Pancreas (tissue), 10 donors: ENCODE measurements around the gene GOLGA6L26. TPM values are rescaled to one million over a fixed set of nuclear protein-coding genes. Genes with fewer than 3 reads are reported as not detected.
"Not testable (repeated sequence)": the region's sequence is repeated elsewhere in the genome, so short reads cannot be mapped to it uniquely, and the experiment has no call there.

ENCODE experiments used
- ATAC-seq, 4 donors: fragments of 200-7000 bp; cut with Tn5 transposase; one replicate each; pipeline versions ENCODE4 v1.8.0 to v1.9.1; 2020; ENCODE audit warnings: mild to moderate bottlenecking in 4 of 4, moderate library complexity in 4 of 4
- DNase-seq, 6 donors: peaks; one replicate each; pipeline ENCODE4 v3.0.0-alpha.2; 2020
- FAIRE-seq: peaks from 2 replicates; lab custom pipeline; 2012; peaks lifted over from hg19 to GRCh38; lab: Jason Lieb, UNC
- H3K27ac ChIP-seq, 4 donors: fragments of 200-600 bp; sonication (generic); 1 replicate in 3 of 4; 2 replicates in 1 of 4; pipeline versions ENCODE4 v1.5.0 to v1.8.0; 2020
- H3K27me3 ChIP-seq, 4 donors: fragments of 200-600 bp; one replicate each; pipeline ENCODE4 v1.8.0; 2021
- H3K36me3 ChIP-seq, 3 donors: fragments of 200-600 bp; sonication (generic) in 1 of 3; one replicate each; pipeline versions ENCODE4 v1.5.0 to v1.8.0; 2020 to 2021
- H3K4me1 ChIP-seq, 3 donors: fragments of 200-600 bp; one replicate each; pipeline ENCODE4 v1.8.0; 2021
- H3K4me3 ChIP-seq, 4 donors: fragments of 200-600 bp; sonication (generic) in 2 of 4; one replicate each; pipeline versions ENCODE4 v1.5.0 to v1.8.0; 2020 to 2021
- H3K9me3 ChIP-seq, 4 donors: fragments of 200-600 bp; one replicate each; pipeline ENCODE4 v1.8.0; 2021
- CTCF ChIP-seq, 4 donors: fragments of 200-600 bp; sonication (generic) in 3 of 4; IDR thresholded peaks; one replicate each; pipeline versions ENCODE4 v1.5.0 to v1.8.0; 2021; ENCODE audit warnings: antibody characterized with exemption in 4 of 4
- WGBS, 2 donors: extraction: QIAGEN DNeasy Blood & Tissue Kit; methylation state at CpG; one replicate each; pipeline ENCODE4 v1.1.7; 2013; 5-methylcytosine and 5-hydroxymethylcytosine counted together
- intact Hi-C, 3 donors: fragments of 100-400 bp; cut with DNase I; formaldehyde crosslinking; loops; one replicate each; pipeline versions ENCODE4 v1.11.1 to v1.14.2; 2022
- polyA plus RNA-seq, 2 donors: library from polyadenylated mRNA; stranded (reverse); fragments of 200-250 nt; gene quantifications; one replicate each; pipeline ENCODE4 v1.2.3, GENCODE V29; 2013
- total RNA-seq, 6 donors: library from RNA; stranded (reverse); fragmentation: NEBNext Ultra II Directional in 4 of 6; extraction: Animal tissue kit (Norgen Biotek cat#: 25700) in 4 of 6; gene quantifications; one replicate each; pipeline versions ENCODE4 v1.2.1 to v1.2.4, GENCODE V29; 2021 to 2023
- donor health status: healthy with polysubstance abuse.
- donor health status: DM: no; HTN: no; CAD: no; lungs with moderate emphysema.
- donor health status: DM: no; HTN: no; CAD: no.
- donor health status: control.
- donor health status: control.
- donor health status: Bipolar disorder and iron deficiency.
- donor health status: DM: yes; HTN: yes; CAD: no.
- donor health status: DM: no; HTN: no; CAD: no.
- donor health status: DM: no; HTN: no; CAD: no.
- donor health status: DM: yes; HTN: yes; CAD: no.

The GOLGA6L26 gene
- total RNA-seq: not detected
- polyA plus RNA-seq: not detected

GRCh38 chr15:23334096-23334495 is at the start of gene GOLGA6L26:
Gene GOLGA6L26 (minus strand): TSS chr15:23334196. CDS start chr15:23334135, 61 bp downstream.
- H3K27ac ChIP-seq, FAIRE-seq, intact Hi-C loops, H3K36me3 ChIP-seq, H3K4me1 ChIP-seq, ATAC-seq, H3K27me3 ChIP-seq, H3K9me3 ChIP-seq, H3K4me3 ChIP-seq, DNase-seq: not testable (repeated sequence)
- no CpG with 5 or more reads among the region's 7 CpGs for WGBS, 2 donors

GRCh38 chr15:23381192-23381591 is 47.2 kb upstream of the GOLGA6L26 start:
- DNase-seq, H3K36me3 ChIP-seq, ATAC-seq, H3K27me3 ChIP-seq, H3K9me3 ChIP-seq, H3K27ac ChIP-seq, H3K4me1 ChIP-seq, FAIRE-seq, intact Hi-C loops, H3K4me3 ChIP-seq: not testable (repeated sequence)
- WGBS, 2 donors: 42 to 46% methylated on average over 7 of the region's 7 CpGs

- intact Hi-C loops: not testable (repeated sequence)
- 39% methylated on average over 4 of the region's 4 CpGs for WGBS, 2 donors
These were observed 46.7 kb upstream of the GOLGA6L26 start for GRCh38 chr15:23380700-23381099.

GRCh38 chr15:23378946-23379345 is 45.0 kb upstream of the GOLGA6L26 start:
- intact Hi-C loops, H3K36me3 ChIP-seq, H3K27me3 ChIP-seq, H3K4me1 ChIP-seq, ATAC-seq, H3K9me3 ChIP-seq, H3K27ac ChIP-seq, H3K4me3 ChIP-seq, DNase-seq, FAIRE-seq: not testable (repeated sequence)
- WGBS, 2 donors: 74 to 84% methylated on average over 13 of the region's 13 CpGs

More at GRCh38 chr15:23380700-23381099, 46.7 kb upstream of the GOLGA6L26 start:
- H3K9me3 ChIP-seq, H3K4me1 ChIP-seq, H3K27me3 ChIP-seq, ATAC-seq, DNase-seq, H3K4me3 ChIP-seq, H3K27ac ChIP-seq, FAIRE-seq, H3K36me3 ChIP-seq: not testable (repeated sequence)

GRCh38 chr15:23374226-23374625 is 40.2 kb upstream of the GOLGA6L26 start:
- 86 to 87% methylated on average over 9 to 11 of the region's 11 CpGs for WGBS, 2 donors
- intact Hi-C loops: not testable (repeated sequence)

GRCh38 chr15:23372891-23373600 is 39.0 kb upstream of the GOLGA6L26 start:
- H3K36me3 ChIP-seq, H3K27ac ChIP-seq, H3K9me3 ChIP-seq, H3K4me1 ChIP-seq, DNase-seq, intact Hi-C loops, FAIRE-seq, H3K27me3 ChIP-seq, ATAC-seq, H3K4me3 ChIP-seq: not testable (repeated sequence)
- 93 to 97% methylated on average over 40 of the region's 40 CpGs for WGBS, 2 donors

More at GRCh38 chr15:23374226-23374625, 40.2 kb upstream of the GOLGA6L26 start:
- DNase-seq, H3K27ac ChIP-seq, ATAC-seq, H3K27me3 ChIP-seq, H3K4me3 ChIP-seq, FAIRE-seq, H3K36me3 ChIP-seq, H3K9me3 ChIP-seq, H3K4me1 ChIP-seq: not testable (repeated sequence)

GRCh38 chr15:23372284-23372683 is 38.3 kb upstream of the GOLGA6L26 start:
- DNase-seq (no peak), ATAC-seq (no peak), FAIRE-seq (no peak)
- Histone ChIP-seq H3K36me3 (no peaks in the 10 kb centered on the region), H3K27ac (no peak overlapping the region), H3K9me3 (no peaks in the 10 kb centered on the region), H3K27me3 (no peaks in the 10 kb centered on the region), H3K4me1 (no peaks in the 10 kb centered on the region), H3K4me3 (no peak overlapping the region)
- 82 to 89% methylated on average over 15 of the region's 15 CpGs for WGBS, 2 donors
- no peak for TF ChIP-seq CTCF (IDR thresholded peaks at IDR 0.05)
- intact Hi-C loops: no loop called here

- H3K9me3 ChIP-seq, intact Hi-C loops, H3K4me3 ChIP-seq, FAIRE-seq, H3K36me3 ChIP-seq, H3K27me3 ChIP-seq, H3K4me1 ChIP-seq, ATAC-seq, DNase-seq, H3K27ac ChIP-seq: not testable (repeated sequence)
- 56 to 68% methylated on average over 3 of the region's 3 CpGs for WGBS, 2 donors
These were observed 37.9 kb upstream of the GOLGA6L26 start for GRCh38 chr15:23371868-23372267.

GRCh38 chr15:23371134-23371533 is 37.1 kb upstream of the GOLGA6L26 start:
- DNase-seq, H3K4me1 ChIP-seq, H3K36me3 ChIP-seq, H3K9me3 ChIP-seq, H3K4me3 ChIP-seq, intact Hi-C loops, FAIRE-seq, H3K27me3 ChIP-seq, ATAC-seq, H3K27ac ChIP-seq: not testable (repeated sequence)
- 46 to 69% methylated on average over 4 of the region's 4 CpGs for WGBS, 2 donors
